ENCODE results near the gene KISS1R. TPM values are rescaled to one million over a fixed set of nuclear protein-coding genes. Genes with fewer than 3 reads are reported as not detected.

Gene KISS1R
- total RNA-seq, 2 donors from 2014 or later, result 3.3 TPM; not detected in 1

DNA sequence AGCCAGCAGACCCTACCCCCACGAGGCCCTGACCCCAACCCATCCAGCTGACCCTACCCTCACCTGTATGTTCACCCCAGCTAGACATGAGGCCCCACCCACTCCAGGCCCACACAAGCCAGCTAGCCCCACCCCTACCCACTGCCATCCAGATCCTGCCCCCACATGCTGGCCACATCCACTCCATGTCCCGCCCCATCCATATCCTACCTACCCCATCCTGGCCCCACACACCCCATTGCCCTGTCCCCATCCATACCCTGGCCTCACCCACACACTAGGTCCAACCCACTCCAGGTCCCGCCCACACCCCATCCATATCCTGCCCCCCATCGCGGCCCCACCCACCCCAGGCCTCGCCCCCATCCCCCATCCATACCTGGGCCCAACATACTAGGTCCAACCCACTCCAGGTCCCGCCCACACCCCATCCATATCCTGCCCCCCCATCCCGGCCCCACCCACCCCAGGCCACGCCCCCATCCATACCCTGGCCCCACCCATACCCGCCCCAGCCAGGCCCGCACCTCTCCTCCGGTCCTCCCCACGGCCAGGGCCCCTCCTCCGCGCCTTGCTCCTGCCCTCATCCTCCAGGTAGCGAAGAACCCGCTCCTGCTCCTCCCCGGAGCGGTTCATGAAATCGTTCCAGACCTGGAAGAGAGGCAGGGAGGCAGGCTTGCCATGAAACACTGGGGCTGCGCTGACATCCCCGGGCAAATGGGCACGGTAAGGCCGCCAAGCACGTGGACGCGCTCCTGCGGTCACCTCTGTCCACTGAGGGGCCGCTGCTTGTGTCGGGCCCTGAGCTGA is 16.6 kb upstream of the KISS1R start:
- Histone ChIP-seq H3K4me1 (peaks cover 12% of the 10 kb centered on the region), H3K36me3 (replicated peaks in 1 of 2; ENCODE audit: insufficient read depth in 1 of 2, low read depth in 2 of 2) (peaks cover 0 to 4% of the 10 kb centered on the region in 2 donors), H3K9me3 (no peaks in the 10 kb centered on the region), H3K27me3 (no peaks in the 10 kb centered on the region), H3K4me3 (no peak overlapping the region), H3K27ac (no peak overlapping the region)
- TF ChIP-seq, protein P1, sequence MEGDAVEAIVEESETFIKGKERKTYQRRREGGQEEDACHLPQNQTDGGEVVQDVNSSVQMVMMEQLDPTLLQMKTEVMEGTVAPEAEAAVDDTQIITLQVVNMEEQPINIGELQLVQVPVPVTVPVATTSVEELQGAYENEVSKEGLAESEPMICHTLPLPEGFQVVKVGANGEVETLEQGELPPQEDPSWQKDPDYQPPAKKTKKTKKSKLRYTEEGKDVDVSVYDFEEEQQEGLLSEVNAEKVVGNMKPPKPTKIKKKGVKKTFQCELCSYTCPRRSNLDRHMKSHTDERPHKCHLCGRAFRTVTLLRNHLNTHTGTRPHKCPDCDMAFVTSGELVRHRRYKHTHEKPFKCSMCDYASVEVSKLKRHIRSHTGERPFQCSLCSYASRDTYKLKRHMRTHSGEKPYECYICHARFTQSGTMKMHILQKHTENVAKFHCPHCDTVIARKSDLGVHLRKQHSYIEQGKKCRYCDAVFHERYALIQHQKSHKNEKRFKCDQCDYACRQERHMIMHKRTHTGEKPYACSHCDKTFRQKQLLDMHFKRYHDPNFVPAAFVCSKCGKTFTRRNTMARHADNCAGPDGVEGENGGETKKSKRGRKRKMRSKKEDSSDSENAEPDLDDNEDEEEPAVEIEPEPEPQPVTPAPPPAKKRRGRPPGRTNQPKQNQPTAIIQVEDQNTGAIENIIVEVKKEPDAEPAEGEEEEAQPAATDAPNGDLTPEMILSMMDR (IDR thresholded peaks at IDR 0.05), result no peak
- TF ChIP-seq POLR2A (IDR thresholded peaks at IDR 0.05), result no peak
- no peak for ATAC-seq
- intact Hi-C loops (cut with DNase I), result no loop called here
- no peak for DNase-seq
- 72 to 79% methylated on average over 9 to 26 of the region's 30 CpGs for WGBS, 2 donors

DNA sequence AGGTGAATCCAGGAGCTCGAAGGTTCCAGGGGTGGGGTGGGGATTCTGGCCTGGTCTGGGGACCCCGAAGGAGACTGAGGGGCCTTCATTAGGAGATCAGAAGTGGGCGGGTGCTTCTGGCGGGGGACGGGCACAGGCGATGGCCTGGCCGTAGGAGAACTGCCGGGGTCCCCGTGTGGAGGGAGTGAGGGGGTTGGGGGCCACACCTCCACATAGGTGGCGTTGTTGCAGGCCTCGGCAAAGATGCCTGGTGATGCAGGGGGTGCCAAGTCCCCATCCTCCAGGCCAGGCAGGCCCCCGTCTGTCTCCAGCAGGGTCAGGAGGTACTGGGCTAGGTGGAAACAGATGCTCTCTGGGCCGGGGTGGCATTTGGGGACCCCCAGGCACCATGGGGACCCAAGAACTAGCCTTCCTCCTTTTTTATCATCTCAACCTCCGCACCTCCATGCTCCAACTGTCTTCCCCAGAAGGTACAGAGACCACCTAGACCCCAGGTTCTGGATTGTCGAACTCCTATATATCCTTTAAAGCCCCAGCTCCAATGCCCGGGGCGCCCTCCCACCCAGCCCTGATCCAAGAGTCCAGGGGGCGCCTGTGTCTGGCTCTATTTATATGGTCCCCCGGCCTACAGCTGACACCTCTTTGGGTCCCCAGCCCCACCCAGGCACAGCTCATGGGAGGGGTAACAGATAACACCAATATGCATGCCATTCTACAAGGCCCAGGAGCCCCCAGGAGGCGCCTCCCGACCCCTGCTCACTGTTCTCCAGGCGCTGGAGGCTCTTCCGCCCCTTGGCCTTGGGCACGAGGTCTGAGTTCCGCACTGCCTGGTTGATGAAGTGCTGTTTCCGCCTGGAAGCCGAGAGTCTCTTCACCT is 15.7 kb upstream of the KISS1R start:
- TF ChIP-seq POLR2A (IDR thresholded peaks at IDR 0.05), result no peak
- H3K27me3 ChIP-seq, result no peaks in the 10 kb centered on the region
- H3K27ac ChIP-seq, result no peak overlapping the region
- H3K4me3 ChIP-seq, result no peak overlapping the region
- peaks cover 12% of the 10 kb centered on the region for H3K4me1 ChIP-seq
- ATAC-seq (no peak), DNase-seq (no peak)
- H3K36me3 ChIP-seq (replicated peaks in 1 of 2; ENCODE audit: insufficient read depth in 1 of 2, low read depth in 2 of 2), result peaks cover 0 to 4% of the 10 kb centered on the region in 2 donors
- WGBS, 2 donors, result 91 to 94% methylated on average over 15 to 23 of the region's 27 CpGs
- no peaks in the 10 kb centered on the region for H3K9me3 ChIP-seq
- intact Hi-C loops (cut with DNase I), result no loop called here

GRCh38 chr19:902093-902370 is 15.1 kb upstream of the KISS1R start:
- Histone ChIP-seq H3K9me3 (no peaks in the 10 kb centered on the region), H3K4me3 (no peak overlapping the region), H3K4me1 (peaks cover 12% of the 10 kb centered on the region), H3K27me3 (no peaks in the 10 kb centered on the region), H3K27ac (no peak overlapping the region), H3K36me3 (replicated peaks in 1 of 2; ENCODE audit: insufficient read depth in 1 of 2, low read depth in 2 of 2) (peaks cover 0 to 4% of the 10 kb centered on the region in 2 donors)
- WGBS, 2 donors, result 75 to 92% methylated on average over 3 to 4 of the region's 7 CpGs
- ATAC-seq (no peak), DNase-seq (no peak)
- intact Hi-C loops (cut with DNase I), result no loop called here
- TF ChIP-seq, protein P1 (IDR thresholded peaks at IDR 0.05), result no peak
- TF ChIP-seq POLR2A (IDR thresholded peaks at IDR 0.05), result no peak

GRCh38 chr19:902446-903226 is 14.5 kb upstream of the KISS1R start:
- TF ChIP-seq, protein P1 (IDR thresholded peaks at IDR 0.05), result no peak
- no peak for TF ChIP-seq POLR2A (IDR thresholded peaks at IDR 0.05)
- 60 to 71% methylated on average over 14 of the region's 14 CpGs for WGBS, 2 donors
- H3K27ac ChIP-seq, result peak overlapping the region; percentile 50 to 78 (median 73)
- DNase-seq (no peak), ATAC-seq (peak; percentile 1)
- no peak overlapping the region for H3K4me3 ChIP-seq
- H3K36me3 ChIP-seq (replicated peaks in 1 of 2; ENCODE audit: insufficient read depth in 1 of 2, low read depth in 2 of 2), result peaks cover 0 to 4% of the 10 kb centered on the region in 2 donors
- intact Hi-C loops (cut with DNase I), result no loop called here
- peaks cover 12% of the 10 kb centered on the region for H3K4me1 ChIP-seq
- H3K27me3 ChIP-seq, result no peaks in the 10 kb centered on the region
- no peaks in the 10 kb centered on the region for H3K9me3 ChIP-seq
